OCI-LY3 (cell line): ENCODE results near the gene LRRC7.

Experiments used
- EZH2phosphoT487 ChIP-seq: fragments of 200-600 bp; shearing (Covaris generic); IDR thresholded peaks from 2 replicates; pipeline ENCODE4 v1.6.1; 2018; ENCODE audit warnings: antibody characterized with exemption, mixed run types, low read depth
- TF ChIP-seq, protein P1 (sequence below): fragments of 200-600, 300-600 bp; sonication (generic); IDR thresholded peaks from 2 replicates; pipeline ENCODE4 v1.5.1; 2014; ENCODE audit warnings: antibody characterized with exemption, low read length, low read depth

DNA sequence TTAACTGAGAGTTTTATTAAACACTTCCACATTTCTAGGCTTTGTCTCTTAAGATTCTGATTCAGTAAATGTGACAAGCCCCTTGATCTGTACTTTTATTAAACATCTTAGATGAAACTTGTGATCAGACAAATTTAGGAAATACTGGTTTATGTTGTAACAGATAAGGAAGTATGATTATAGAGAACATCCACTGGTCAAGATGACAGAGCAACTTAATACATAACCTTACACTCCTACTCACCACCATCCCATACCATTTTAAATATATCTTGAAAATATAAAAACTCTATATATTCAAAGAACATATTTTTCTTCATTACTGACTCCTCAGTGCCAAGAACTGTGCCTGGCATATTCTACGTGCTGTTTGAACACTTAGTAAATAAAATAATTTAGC is 420.2 kb downstream of the LRRC7 start:
- TF ChIP-seq, protein P1, sequence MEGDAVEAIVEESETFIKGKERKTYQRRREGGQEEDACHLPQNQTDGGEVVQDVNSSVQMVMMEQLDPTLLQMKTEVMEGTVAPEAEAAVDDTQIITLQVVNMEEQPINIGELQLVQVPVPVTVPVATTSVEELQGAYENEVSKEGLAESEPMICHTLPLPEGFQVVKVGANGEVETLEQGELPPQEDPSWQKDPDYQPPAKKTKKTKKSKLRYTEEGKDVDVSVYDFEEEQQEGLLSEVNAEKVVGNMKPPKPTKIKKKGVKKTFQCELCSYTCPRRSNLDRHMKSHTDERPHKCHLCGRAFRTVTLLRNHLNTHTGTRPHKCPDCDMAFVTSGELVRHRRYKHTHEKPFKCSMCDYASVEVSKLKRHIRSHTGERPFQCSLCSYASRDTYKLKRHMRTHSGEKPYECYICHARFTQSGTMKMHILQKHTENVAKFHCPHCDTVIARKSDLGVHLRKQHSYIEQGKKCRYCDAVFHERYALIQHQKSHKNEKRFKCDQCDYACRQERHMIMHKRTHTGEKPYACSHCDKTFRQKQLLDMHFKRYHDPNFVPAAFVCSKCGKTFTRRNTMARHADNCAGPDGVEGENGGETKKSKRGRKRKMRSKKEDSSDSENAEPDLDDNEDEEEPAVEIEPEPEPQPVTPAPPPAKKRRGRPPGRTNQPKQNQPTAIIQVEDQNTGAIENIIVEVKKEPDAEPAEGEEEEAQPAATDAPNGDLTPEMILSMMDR: no peak
- TF ChIP-seq EZH2phosphoT487: no peak
